ENCODE measurements around the gene CAMK1D. TPM values are rescaled to one million over a fixed set of nuclear protein-coding genes. Genes with fewer than 3 reads are reported as not detected.
A peak's percentile ranks its signal among the peaks of the same experiment; 100 is the strongest.

CAMK1D gene
- total and polyA plus RNA-seq, 2 of the 8 experiments (the other 6 are each of a cell fraction or from before 2014, with no cell fraction given), result 3.5 to 10.6 TPM

DNA sequence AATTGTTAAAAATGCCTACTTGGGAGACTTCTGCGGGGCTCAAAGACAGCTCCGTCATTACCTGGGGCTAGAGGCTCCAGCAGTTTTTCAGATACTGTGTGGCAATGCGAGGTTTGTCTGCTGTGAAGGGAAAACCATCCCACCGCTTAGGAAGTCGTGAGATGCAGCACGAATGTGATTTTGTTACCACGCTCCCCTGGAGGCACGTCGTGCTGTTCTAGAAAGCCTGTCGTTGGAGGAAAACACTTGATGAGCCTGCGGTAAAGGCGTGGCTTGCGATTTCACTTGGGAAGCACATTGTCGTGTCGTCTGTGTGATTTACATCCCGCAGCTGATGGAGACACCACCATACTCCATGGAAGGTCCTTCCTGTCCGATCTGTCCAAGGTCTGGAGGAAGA lies 39.3 kb downstream of the CAMK1D start:
- H2AFZ ChIP-seq (ENCODE audit: low read length), result no peak overlapping the region
- no peak for DNase-seq (ENCODE audit: low read depth in 1 of 2, low spot score in 2 of 2)
- CTCF ChIA-PET (ENCODE audit: partially characterized antibody), result interaction anchor here (0.5 to 1.6 kb wide), 7 partner anchors 8 to 459 kb away, joined by 3 to 5 read pairs (median 3); no protein-coding TSS in a partner anchor
- no peak overlapping the region for H4K8ac ChIP-seq (ENCODE audit: extremely low read depth, insufficient read depth, low read length)
- POLR2A ChIA-PET (ENCODE audit: partially characterized antibody), result no interaction called here
- no peaks in the 10 kb centered on the region for H3K27me3 ChIP-seq (replicated peaks in 1 of 4; ENCODE audit: control insufficient read depth in 3 of 4, extremely low read depth in 1 of 4, insufficient read depth in 3 of 4, low read length in 3 of 4)
- H3K18ac ChIP-seq (ENCODE audit: extremely low read depth, low read length), result no peak overlapping the region
- H3K79me1 ChIP-seq (ENCODE audit: low read depth, low read length), result peaks cover 2% of the 10 kb centered on the region; the same call in 1 of the 2 replicates
- peak overlapping the region; percentile 76; the same call in 1 of the 2 replicates for H2AK5ac ChIP-seq (ENCODE audit: low read depth, low read length)
- no peaks in the 10 kb centered on the region for H4K20me1 ChIP-seq (replicated peaks in 1 of 2; ENCODE audit: control insufficient read depth in 1 of 2, insufficient read depth in 2 of 2, low read length in 2 of 2)
- H3K79me2 ChIP-seq (ENCODE audit: control insufficient read depth in 1 of 2, insufficient read depth in 2 of 2, low read length in 2 of 2), result no peaks in the 10 kb centered on the region
- H4K91ac ChIP-seq (replicated peaks; ENCODE audit: insufficient read length, low read length), result no peak overlapping the region
- no peak overlapping the region for H4K5ac ChIP-seq (ENCODE audit: insufficient read length, low read depth, low read length)
- no peak overlapping the region for H2BK20ac ChIP-seq (ENCODE audit: low read length)
- WGBS, 2 experiments (ENCODE audit: extremely low coverage in 1 of 2, insufficient coverage in 1 of 2, insufficient read length in 1 of 2, insufficient replicate concordance in 2 of 2, low coverage in 1 of 2, low lambda C conversion rate in 2 of 2, missing lambda C conversion rate in 1 of 2), result 93% methylated on average over 17 of the region's 17 CpGs; no CpG with 5 or more reads in 1 of the 2 experiments
- no peak overlapping the region for H2BK12ac ChIP-seq (ENCODE audit: low read depth, low read length)
- H2BK120ac ChIP-seq (replicated peaks; ENCODE audit: low read depth, low read length), result no peak overlapping the region
- H3K9me3 ChIP-seq (ENCODE audit: insufficient read depth in 2 of 2, low read depth in 1 of 2, low read length in 1 of 2), result no peaks in the 10 kb centered on the region
- H3K56ac ChIP-seq (replicated peaks; ENCODE audit: insufficient read length, low read depth, low read length), result no peak overlapping the region
- no peak overlapping the region for H3K27ac ChIP-seq (ENCODE audit: low read depth, low read length)
- H3K9ac ChIP-seq (replicated peaks in 1 of 4; ENCODE audit: extremely low read depth in 1 of 4, low read depth in 3 of 4, low read length in 3 of 4), result no peak overlapping the region
- peak overlapping the region; percentile 88; the same call in 1 of the 2 replicates for H2BK15ac ChIP-seq (ENCODE audit: low read length)
- H3K23me2 ChIP-seq (ENCODE audit: low read depth, low read length), result no peaks in the 10 kb centered on the region
- no peak overlapping the region for H3K14ac ChIP-seq (ENCODE audit: insufficient read length)
- TF ChIP-seq RFX5 (IDR thresholded peaks at IDR 0.05; ENCODE audit: borderline replicate concordance, low read depth, low read length) (no peak), SRF (IDR thresholded peaks at IDR 0.05; ENCODE audit: low read depth, low read length) (no peak), SIX5 (IDR thresholded peaks at IDR 0.05; ENCODE audit: low read depth, low read length) (no peak), CBX5 (IDR thresholded peaks at IDR 0.05; ENCODE audit: low read depth, low read length) (no peak)
- H3K4me2 ChIP-seq (ENCODE audit: insufficient read depth in 1 of 2, low read depth in 2 of 2, low read length in 2 of 2), result no peak overlapping the region
- peaks cover 0 to 3% (median 0%) of the 10 kb centered on the region in 4 experiments; a peak in 1 of 7 replicates for H3K4me1 ChIP-seq (replicated peaks in 1 of 4; ENCODE audit: control insufficient read depth in 3 of 4, insufficient read depth in 4 of 4, low read length in 3 of 4)
- no peak overlapping the region for H2BK5ac ChIP-seq (ENCODE audit: low read depth, low read length)
- peak; percentile 32 for FAIRE-seq
- no peaks in the 10 kb centered on the region; a peak in 1 of 8 replicates for H3K36me3 ChIP-seq (ENCODE audit: control insufficient read depth in 2 of 4, insufficient read depth in 4 of 4, low read length in 3 of 4)
- no peak overlapping the region for H3K23ac ChIP-seq (ENCODE audit: insufficient read length)
- no peak overlapping the region for H3K4ac ChIP-seq (replicated peaks; ENCODE audit: insufficient read length, low read depth, low read length)
- H3K4me3 ChIP-seq (ENCODE audit: extremely low read depth in 1 of 4, insufficient read depth in 2 of 4, low read depth in 3 of 4, low read length in 4 of 4), result no peak overlapping the region

Measured in H1 (cell line).